Measurements from ENCODE around the gene ATXN7L2.

- TF ChIP-seq CTCF (IDR thresholded peaks at IDR 0.05; ENCODE audit: poor library complexity) = no peak
- no peak for TF ChIP-seq EZH2 (IDR thresholded peaks at IDR 0.05; ENCODE audit: borderline replicate concordance)
- no peak for TF ChIP-seq EZH2phosphoT487 (IDR thresholded peaks at IDR 0.05; ENCODE audit: low read depth, severe bottlenecking, unreplicated experiment)
These were observed 25.9 kb upstream of the ATXN7L2 start for GRCh38 chr1:109457819-109458218.

Data from hepatocyte (in vitro differentiated cells).